AG08396 (cell line): ENCODE data around the gene RBM33.
"Not testable (repeated sequence)": the region's sequence is repeated elsewhere in the genome, so short reads cannot be mapped to it uniquely, and the experiment has no call there.

Experiments
- DNase-seq: peaks from one replicate; pipeline ENCODE4 v3.0.0; 2012; ENCODE audit warnings: low spot score, mixed read lengths

Gene RBM33

GRCh38 chr7:155644178-155644970, at the start of gene RBM33:
RBM33 (plus strand) TSS chr7:155644661; CDS start chr7:155644877, 216 bp downstream.
- DNase-seq = peak; percentile 92

GRCh38 chr7:155594961-155595366, 49.5 kb upstream of the RBM33 start:
- DNase-seq = no peak

- no peak for DNase-seq
Observed at GRCh38 chr7:155597753-155598140, 46.7 kb upstream of the RBM33 start.

GRCh38 chr7:155598810-155599210, 45.7 kb upstream of the RBM33 start:
- peak; percentile 83 for DNase-seq

GRCh38 chr7:155602156-155602555, 42.3 kb upstream of the RBM33 start:
- no peak for DNase-seq

- DNase-seq = no peak
Observed at GRCh38 chr7:155602750-155603149, 41.7 kb upstream of the RBM33 start.

GRCh38 chr7:155603205-155603857, 41.1 kb upstream of the RBM33 start:
- DNase-seq = no peak

GRCh38 chr7:155603858-155604503, 40.5 kb upstream of the RBM33 start:
- no peak for DNase-seq

GRCh38 chr7:155604504-155604997, 39.9 kb upstream of the RBM33 start:
- DNase-seq = no peak

GRCh38 chr7:155609185-155609584, 35.3 kb upstream of the RBM33 start:
- no peak for DNase-seq

- no peak for DNase-seq
Observed at GRCh38 chr7:155610633-155611193, 33.7 kb upstream of the RBM33 start.

- DNase-seq = no peak
Observed at GRCh38 chr7:155611808-155612447, 32.5 kb upstream of the RBM33 start.

GRCh38 chr7:155612658-155613057, 31.8 kb upstream of the RBM33 start:
- no peak for DNase-seq

- DNase-seq = not testable (repeated sequence)
Observed at GRCh38 chr7:155615085-155615484, 29.4 kb upstream of the RBM33 start.

GRCh38 chr7:155618708-155619633, 25.5 kb upstream of the RBM33 start:
- no peak for DNase-seq

GRCh38 chr7:155619634-155620271, 24.7 kb upstream of the RBM33 start:
- no peak for DNase-seq

GRCh38 chr7:155620497-155620896, 24.0 kb upstream of the RBM33 start:
- DNase-seq = no peak

- no peak for DNase-seq
Observed at GRCh38 chr7:155621418-155621980, 23.0 kb upstream of the RBM33 start.

- DNase-seq = no peak
Observed at GRCh38 chr7:155624412-155624811, 20.0 kb upstream of the RBM33 start.

GRCh38 chr7:155625557-155625956, 18.9 kb upstream of the RBM33 start:
- no peak for DNase-seq
